K562 (cell line): Measurements from ENCODE around the gene KCNH2. TPM values are rescaled to one million over a fixed set of nuclear protein-coding genes. Genes with fewer than 3 reads are reported as not detected.

Experiments used
- FOXP1 ChIP-seq: sonication (generic); formaldehyde crosslinking; IDR thresholded peaks from 2 replicates; pipeline ENCODE4 v1.8.0; 2022; ENCODE audit warnings: mild to moderate bottlenecking, missing genetic modification reagents
- HIVEP1 ChIP-seq: fragments of 250-450 bp; sonication (Bioruptor Pico); IDR thresholded peaks from 2 replicates; pipeline ENCODE4 v1.4.0; 2020; ENCODE audit warnings: mild to moderate bottlenecking
- HNRNPL ChIP-seq: fragments of 200-400 bp; formaldehyde crosslinking; IDR thresholded peaks from 2 replicates; pipeline ENCODE4 v1.6.1; 2017; ENCODE audit warnings: low read depth, mild to moderate bottlenecking, low read length
- MCM3 ChIP-seq: fragments of 450-650 bp; IDR thresholded peaks from 2 replicates; pipeline ENCODE4 v1.6.1; 2016
- MECOM ChIP-seq: fragments of 250-450 bp; sonication (Bioruptor Pico); IDR thresholded peaks from 2 replicates; pipeline ENCODE4 v1.8.0; 2022; ENCODE audit warnings: inconsistent platforms
- MEIS2 ChIP-seq: fragments of 450-650 bp; IDR thresholded peaks from 2 replicates; pipeline ENCODE4 v1.6.1; 2014; ENCODE audit warnings: mild to moderate bottlenecking; ENCODE audit not compliant: partially characterized antibody
- MYNN ChIP-seq, 2 experiments: sonication (generic); formaldehyde crosslinking in 1 of 2; IDR thresholded peaks; 2 replicates each; pipeline versions ENCODE4 v1.5.0 to v1.6.1; 2016 to 2020; ENCODE audit warnings: antibody characterized with exemption in 1 of 2, missing genetic modification reagents in 1 of 2
- NFIC ChIP-seq: fragments of 450-650 bp; IDR thresholded peaks from 2 replicates; pipeline ENCODE4 v1.6.1; 2017; ENCODE audit warnings: mild to moderate bottlenecking, inconsistent platforms
- NFYB ChIP-seq: IDR thresholded peaks from 2 replicates; pipeline ENCODE4 v1.6.1; 2011; ENCODE audit warnings: mild to moderate bottlenecking, moderate library complexity; ENCODE audit not compliant: insufficient read length; ENCODE audit errors: extremely low read depth
- PHB2 ChIP-seq: fragments of 450-650 bp; IDR thresholded peaks from 2 replicates; pipeline ENCODE4 v1.6.1; 2017; ENCODE audit warnings: low read depth
- RFX1 ChIP-seq: fragments of 450-650 bp; IDR thresholded peaks from 2 replicates; pipeline ENCODE4 v1.6.1; 2016; ENCODE audit warnings: mild to moderate bottlenecking, moderate library complexity
- SIX5 ChIP-seq, 2 experiments: IDR thresholded peaks; 2 replicates each; pipeline ENCODE4 v1.6.1; 2011; ENCODE audit warnings: low read length in 2 of 2, borderline replicate concordance in 1 of 2, low read depth in 1 of 2, mild to moderate bottlenecking in 1 of 2, moderate library complexity in 1 of 2; ENCODE audit not compliant: insufficient read depth in 1 of 2
- STAT5A ChIP-seq: IDR thresholded peaks from 2 replicates; pipeline ENCODE4 v1.6.1; 2012; ENCODE audit warnings: low read length, inconsistent platforms, borderline replicate concordance
- ZNF146 ChIP-seq: IDR thresholded peaks from one replicate; pipeline ENCODE4 v1.6.1; 2018; ENCODE audit warnings: missing compliant biosample characterization; ENCODE audit not compliant: unreplicated experiment
- ZNF431 ChIP-seq: sonication (generic); formaldehyde crosslinking; IDR thresholded peaks from 2 replicates; pipeline ENCODE4 v1.8.0; 2022; ENCODE audit warnings: mild to moderate bottlenecking, missing genetic modification reagents
- polyA plus RNA-seq, 8 experiments: library from polyadenylated mRNA; depleted of rRNA in 4 of 8; stranded (reverse) in 5 of 8; unstranded in 3 of 8; fragments of >200 nt; fragmentation: Nextera tagmentation in 2 of 8; fragmentation: Illumina TruSeq in 1 of 8; extraction: Ambion mirVana in 2 of 8; extraction: Trizol in 1 of 8; gene quantifications; 2 replicates each; pipeline versions ENCODE4 v1.2.1 to v1.2.3, GENCODE V29; 2011 to 2014; ENCODE audit warnings: inconsistent platforms in 1 of 8, missing spikeins in 1 of 8
- total RNA-seq, 7 experiments: library from RNA; depleted of rRNA in 6 of 7; stranded (reverse); fragments of >200 nt in 6 of 7; fragmentation: Illumina TruSeq in 2 of 7; extraction: Trizol in 2 of 7; gene quantifications; 2 replicates each; pipeline versions ENCODE4 v1.2.1 to v1.2.3, GENCODE V29; 2011 to 2021; ENCODE audit warnings: low replicate concordance in 1 of 7
- TF ChIP-seq, protein P1 (sequence below): IDR thresholded peaks from 2 replicates; pipeline ENCODE4 v1.6.1; 2011; ENCODE audit warnings: borderline replicate concordance, low read depth, mild to moderate bottlenecking, moderate library complexity, low read length; ENCODE audit not compliant: insufficient read depth, poor library complexity, severe bottlenecking
- TF ChIP-seq, protein P2 (sequence below): fragments of 250-450 bp; sonication (Bioruptor Pico); IDR thresholded peaks from 2 replicates; pipeline ENCODE4 v1.8.0; 2022; ENCODE audit warnings: moderate library complexity, mild to moderate bottlenecking, inconsistent platforms
- TF ChIP-seq, protein P3 (sequence below), 2 experiments: IDR thresholded peaks; 2 replicates each; pipeline ENCODE4 v1.6.1; 2011; ENCODE audit warnings: borderline replicate concordance in 1 of 2, control low read depth in 1 of 2, low read depth in 1 of 2, low read length in 1 of 2, mild to moderate bottlenecking in 1 of 2, mixed read lengths in 1 of 2, moderate library complexity in 1 of 2; ENCODE audit not compliant: insufficient read depth in 1 of 2, insufficient read length in 1 of 2, poor library complexity in 1 of 2, severe bottlenecking in 1 of 2; ENCODE audit errors: extremely low read depth in 1 of 2
- TF ChIP-seq, protein P4 (sequence below): fragments of 450-650 bp; IDR thresholded peaks from 2 replicates; pipeline ENCODE4 v1.6.1; 2017; ENCODE audit warnings: antibody characterized with exemption
- TF ChIP-seq, protein P5 (sequence below), 3 experiments: IDR thresholded peaks in 2 of 3; conservative IDR thresholded peaks in 1 of 3; 2 replicates each; pipeline ENCODE4 v1.5.1; 2011 to 2012; ENCODE audit warnings: low read length in 3 of 3, mild to moderate bottlenecking in 3 of 3, control low read depth in 2 of 3, improper control_type of control experiment in 1 of 3, inconsistent platforms in 1 of 3, low read depth in 1 of 3, mixed read lengths in 1 of 3, moderate library complexity in 1 of 3; ENCODE audit not compliant: insufficient read depth in 2 of 3

The KCNH2 gene
- total and polyA plus RNA-seq, 9 of the 15 experiments (the other 6 are each of a cell fraction or from before 2014, with no cell fraction given), result 18.1 to 368 (median 218) TPM

DNA sequence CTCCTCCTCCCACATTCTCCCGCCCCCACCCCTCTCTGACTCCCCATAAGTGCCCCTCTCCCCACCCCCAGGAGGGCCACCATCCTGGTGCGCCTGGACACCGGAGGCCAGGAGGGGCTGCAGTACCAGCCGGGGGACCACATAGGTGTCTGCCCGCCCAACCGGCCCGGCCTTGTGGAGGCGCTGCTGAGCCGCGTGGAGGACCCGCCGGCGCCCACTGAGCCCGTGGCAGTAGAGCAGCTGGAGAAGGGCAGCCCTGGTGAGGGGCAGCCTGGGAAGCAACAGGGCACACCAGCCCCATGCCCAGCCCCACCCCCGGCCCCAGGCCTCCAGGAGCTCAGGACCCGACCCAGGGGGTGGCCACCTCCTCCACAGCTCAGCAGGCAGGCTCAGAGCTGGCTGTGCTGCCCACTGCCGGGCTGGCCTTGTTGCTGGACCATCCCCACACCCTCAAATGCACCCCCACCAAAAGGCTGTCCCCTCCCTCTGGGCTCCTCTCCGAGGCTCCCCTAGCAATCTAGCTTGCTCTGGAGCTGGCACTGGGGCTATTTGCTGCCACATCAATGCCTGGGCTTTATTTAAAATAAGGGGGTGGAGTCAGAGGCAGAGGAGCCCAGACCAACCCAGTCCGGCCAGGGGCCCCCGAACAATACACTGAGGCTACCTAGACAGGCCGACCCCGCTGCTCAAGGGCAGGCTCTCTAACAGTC is 31.4 kb upstream of the KCNH2 start (continued):
- TF ChIP-seq, protein P1, sequence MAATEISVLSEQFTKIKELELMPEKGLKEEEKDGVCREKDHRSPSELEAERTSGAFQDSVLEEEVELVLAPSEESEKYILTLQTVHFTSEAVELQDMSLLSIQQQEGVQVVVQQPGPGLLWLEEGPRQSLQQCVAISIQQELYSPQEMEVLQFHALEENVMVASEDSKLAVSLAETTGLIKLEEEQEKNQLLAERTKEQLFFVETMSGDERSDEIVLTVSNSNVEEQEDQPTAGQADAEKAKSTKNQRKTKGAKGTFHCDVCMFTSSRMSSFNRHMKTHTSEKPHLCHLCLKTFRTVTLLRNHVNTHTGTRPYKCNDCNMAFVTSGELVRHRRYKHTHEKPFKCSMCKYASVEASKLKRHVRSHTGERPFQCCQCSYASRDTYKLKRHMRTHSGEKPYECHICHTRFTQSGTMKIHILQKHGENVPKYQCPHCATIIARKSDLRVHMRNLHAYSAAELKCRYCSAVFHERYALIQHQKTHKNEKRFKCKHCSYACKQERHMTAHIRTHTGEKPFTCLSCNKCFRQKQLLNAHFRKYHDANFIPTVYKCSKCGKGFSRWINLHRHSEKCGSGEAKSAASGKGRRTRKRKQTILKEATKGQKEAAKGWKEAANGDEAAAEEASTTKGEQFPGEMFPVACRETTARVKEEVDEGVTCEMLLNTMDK, result peak; percentile 25
- TF ChIP-seq SIX5 (IDR thresholded peaks at IDR 0.05; ENCODE audit: borderline replicate concordance in 1 of 2, insufficient read depth in 1 of 2, low read depth in 1 of 2, low read length in 2 of 2) (no peak), MECOM (no peak), HIVEP1 (CRISPR knock-in tag) (no peak), ZNF431 (CRISPR knock-in tag) (0 out of 2 replicates have a peak, but pooled peaks have one; percentile 11), FOXP1 (CRISPR knock-in tag) (no peak), MCM3 (no peak), PHB2 (no peak), HNRNPL (peak; percentile 95), MEIS2 (no peak), NFIC (peak; percentile 24; the same call in 1 of the 2 replicates), NFYB (no peak), STAT5A (no peak), MYNN (IDR thresholded peaks at IDR 0.05) (peak; percentile 79), MYNN (CRISPR knock-in tag; IDR thresholded peaks at IDR 0.05) (no peak), ZNF146 (CRISPR knock-in tag) (no peak), RFX1 (no peak)
- TF ChIP-seq, protein P2, sequence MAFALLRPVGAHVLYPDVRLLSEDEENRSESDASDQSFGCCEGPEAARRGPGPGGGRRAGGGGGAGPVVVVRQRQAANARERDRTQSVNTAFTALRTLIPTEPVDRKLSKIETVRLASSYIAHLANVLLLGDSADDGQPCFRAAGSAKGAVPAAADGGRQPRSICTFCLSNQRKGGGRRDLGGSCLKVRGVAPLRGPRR (CRISPR knock-in tag), result no peak
- TF ChIP-seq, protein P3, sequence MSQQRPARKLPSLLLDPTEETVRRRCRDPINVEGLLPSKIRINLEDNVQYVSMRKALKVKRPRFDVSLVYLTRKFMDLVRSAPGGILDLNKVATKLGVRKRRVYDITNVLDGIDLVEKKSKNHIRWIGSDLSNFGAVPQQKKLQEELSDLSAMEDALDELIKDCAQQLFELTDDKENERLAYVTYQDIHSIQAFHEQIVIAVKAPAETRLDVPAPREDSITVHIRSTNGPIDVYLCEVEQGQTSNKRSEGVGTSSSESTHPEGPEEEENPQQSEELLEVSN (IDR thresholded peaks at IDR 0.05; ENCODE audit: borderline replicate concordance in 1 of 2, extremely low read depth in 1 of 2, insufficient read depth in 1 of 2, insufficient read length in 1 of 2, low read depth in 1 of 2, low read length in 1 of 2, poor library complexity in 1 of 2, severe bottlenecking in 1 of 2), result peak in 1 of 2 experiments; percentile 14
- TF ChIP-seq, protein P4, sequence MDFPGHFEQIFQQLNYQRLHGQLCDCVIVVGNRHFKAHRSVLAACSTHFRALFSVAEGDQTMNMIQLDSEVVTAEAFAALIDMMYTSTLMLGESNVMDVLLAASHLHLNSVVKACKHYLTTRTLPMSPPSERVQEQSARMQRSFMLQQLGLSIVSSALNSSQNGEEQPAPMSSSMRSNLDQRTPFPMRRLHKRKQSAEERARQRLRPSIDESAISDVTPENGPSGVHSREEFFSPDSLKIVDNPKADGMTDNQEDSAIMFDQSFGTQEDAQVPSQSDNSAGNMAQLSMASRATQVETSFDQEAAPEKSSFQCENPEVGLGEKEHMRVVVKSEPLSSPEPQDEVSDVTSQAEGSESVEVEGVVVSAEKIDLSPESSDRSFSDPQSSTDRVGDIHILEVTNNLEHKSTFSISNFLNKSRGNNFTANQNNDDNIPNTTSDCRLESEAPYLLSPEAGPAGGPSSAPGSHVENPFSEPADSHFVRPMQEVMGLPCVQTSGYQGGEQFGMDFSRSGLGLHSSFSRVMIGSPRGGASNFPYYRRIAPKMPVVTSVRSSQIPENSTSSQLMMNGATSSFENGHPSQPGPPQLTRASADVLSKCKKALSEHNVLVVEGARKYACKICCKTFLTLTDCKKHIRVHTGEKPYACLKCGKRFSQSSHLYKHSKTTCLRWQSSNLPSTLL, result no peak
- TF ChIP-seq, protein P5, sequence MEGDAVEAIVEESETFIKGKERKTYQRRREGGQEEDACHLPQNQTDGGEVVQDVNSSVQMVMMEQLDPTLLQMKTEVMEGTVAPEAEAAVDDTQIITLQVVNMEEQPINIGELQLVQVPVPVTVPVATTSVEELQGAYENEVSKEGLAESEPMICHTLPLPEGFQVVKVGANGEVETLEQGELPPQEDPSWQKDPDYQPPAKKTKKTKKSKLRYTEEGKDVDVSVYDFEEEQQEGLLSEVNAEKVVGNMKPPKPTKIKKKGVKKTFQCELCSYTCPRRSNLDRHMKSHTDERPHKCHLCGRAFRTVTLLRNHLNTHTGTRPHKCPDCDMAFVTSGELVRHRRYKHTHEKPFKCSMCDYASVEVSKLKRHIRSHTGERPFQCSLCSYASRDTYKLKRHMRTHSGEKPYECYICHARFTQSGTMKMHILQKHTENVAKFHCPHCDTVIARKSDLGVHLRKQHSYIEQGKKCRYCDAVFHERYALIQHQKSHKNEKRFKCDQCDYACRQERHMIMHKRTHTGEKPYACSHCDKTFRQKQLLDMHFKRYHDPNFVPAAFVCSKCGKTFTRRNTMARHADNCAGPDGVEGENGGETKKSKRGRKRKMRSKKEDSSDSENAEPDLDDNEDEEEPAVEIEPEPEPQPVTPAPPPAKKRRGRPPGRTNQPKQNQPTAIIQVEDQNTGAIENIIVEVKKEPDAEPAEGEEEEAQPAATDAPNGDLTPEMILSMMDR (IDR thresholded peaks at IDR 0.05 in 2 of 3, conservative IDR thresholded peaks at IDR 0.05 in 1 of 3; ENCODE audit: insufficient read depth in 2 of 3, low read depth in 1 of 3, low read length in 3 of 3), result peak; percentile 62 to 95 (median 81)
